Calu3 (cell line): ENCODE results near the gene ABCA2. TPM values are rescaled to one million over a fixed set of nuclear protein-coding genes. Genes with fewer than 3 reads are reported as not detected.
"Not testable (repeated sequence)": the region's sequence is repeated elsewhere in the genome, so short reads cannot be mapped to it uniquely, and the experiment has no call there.

ENCODE experiments used
- BruUV-seq: library from RNA; stranded (reverse); fragments of 400-500 nt; replicated peaks from 2 replicates; lab custom pipeline; 2021; lab: Mats Ljungman, UMichigan
- CTCF ChIA-PET: fragments of 300-600 bp; sonication (Branson Sonifier 250); formaldehyde crosslinking; loops from one replicate; lab custom pipeline; 2022; ENCODE audit warnings: antibody characterized with exemption; lab: Charles Lee
- DNase-seq: peaks from one replicate; pipeline ENCODE4 v3.0.0; 2022
- H3K27ac Mint-ChIP-seq: one replicate; pipeline ENCODE4 v1.8.0; 2022; ENCODE audit warnings: mixed read lengths; ENCODE audit not compliant: unreplicated experiment
- H3K27me3 Mint-ChIP-seq: one replicate; pipeline ENCODE4 v1.8.0; 2022; ENCODE audit warnings: mixed read lengths; ENCODE audit not compliant: unreplicated experiment
- H3K36me3 Mint-ChIP-seq: one replicate; pipeline ENCODE4 v1.8.0; 2022; ENCODE audit warnings: mild to moderate bottlenecking, moderate library complexity, mixed read lengths; ENCODE audit not compliant: insufficient read depth, unreplicated experiment
- H3K4me1 Mint-ChIP-seq: one replicate; pipeline ENCODE4 v1.8.0; 2022; ENCODE audit warnings: mild to moderate bottlenecking, low read depth, mixed read lengths; ENCODE audit not compliant: unreplicated experiment
- H3K4me3 Mint-ChIP-seq: one replicate; pipeline ENCODE4 v1.8.0; 2022; ENCODE audit warnings: mild to moderate bottlenecking, low read depth, moderate library complexity, mixed read lengths; ENCODE audit not compliant: unreplicated experiment
- H3K9me3 Mint-ChIP-seq: one replicate; pipeline ENCODE4 v1.8.0; 2022; ENCODE audit warnings: low read depth, mixed read lengths; ENCODE audit not compliant: unreplicated experiment
- CTCF ChIP-seq: fragments of 200-600 bp; IDR thresholded peaks from one replicate; pipeline ENCODE4 v1.8.0; 2022; ENCODE audit warnings: antibody characterized with exemption; ENCODE audit not compliant: unreplicated experiment
- intact Hi-C: fragments of 100-400 bp; cut with micrococcal nuclease; formaldehyde crosslinking; loops from one replicate; pipeline ENCODE4 v1.10.0; 2022; ENCODE audit not compliant: unreplicated experiment
- total RNA-seq: library from RNA; stranded (reverse); gene quantifications from 2 replicates; pipeline ENCODE4 v1.2.3, GENCODE V29; 2022

Gene ABCA2
- total RNA-seq, 1 experiment from 2014 or later: 47.6 TPM

DNA sequence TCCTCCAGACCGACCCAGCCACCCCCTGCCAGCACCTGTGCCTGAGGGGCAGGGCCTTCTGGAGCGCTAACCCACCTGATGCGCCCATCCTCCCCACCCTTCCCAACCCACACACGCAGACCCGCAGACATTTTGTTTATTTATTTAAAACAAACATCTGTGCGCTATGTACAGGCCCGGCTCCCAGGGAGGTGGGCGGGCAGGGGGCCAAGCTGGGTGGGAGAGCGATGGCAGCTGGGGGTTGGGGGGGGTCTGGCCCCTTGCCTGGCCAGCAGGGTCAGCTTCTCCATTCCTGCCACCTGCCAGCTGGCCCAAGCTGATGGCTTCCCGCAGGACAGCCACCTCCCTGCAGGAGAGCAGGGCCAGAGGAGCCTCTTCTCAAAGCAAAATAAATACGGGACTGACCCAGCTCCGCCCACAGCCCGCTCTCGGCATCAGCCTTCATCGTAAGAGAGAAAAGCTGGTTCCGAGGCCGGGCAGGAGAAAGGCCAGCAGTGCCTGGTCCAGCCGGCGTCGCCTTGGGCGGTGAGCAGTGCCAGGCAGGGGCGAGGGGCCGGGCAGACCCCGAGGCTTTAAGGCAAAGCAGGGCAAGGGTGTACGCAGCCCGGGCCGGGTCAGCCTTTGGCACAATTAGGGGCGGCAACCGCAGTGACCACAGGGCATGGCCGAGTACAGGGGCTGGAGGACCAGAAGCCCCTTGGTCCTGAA, 20.8 kb downstream of the ABCA2 start:
- intact Hi-C loops: no loop called here
- no TSS peak for BruUV-seq
- H3K36me3 Mint-ChIP-seq: peaks cover 9% of the 10 kb centered on the region
- no peak for TF ChIP-seq CTCF
- H3K4me1 Mint-ChIP-seq: no peaks in the 10 kb centered on the region
- H3K4me3 Mint-ChIP-seq: no peak overlapping the region
- H3K9me3 Mint-ChIP-seq: peaks cover 5% of the 10 kb centered on the region
- DNase-seq: no peak
- CTCF ChIA-PET: no interaction called here
- H3K27me3 Mint-ChIP-seq: no peaks in the 10 kb centered on the region
- H3K27ac Mint-ChIP-seq: no peak overlapping the region

GRCh38 chr9:137006116-137007003, 21.7 kb downstream of the ABCA2 start:
- no peak for DNase-seq
- peaks cover 5% of the 10 kb centered on the region for H3K9me3 Mint-ChIP-seq
- no peak overlapping the region for H3K4me3 Mint-ChIP-seq
- CTCF ChIA-PET: no interaction called here
- H3K36me3 Mint-ChIP-seq: peaks cover 3% of the 10 kb centered on the region
- intact Hi-C loops: no loop called here
- BruUV-seq: no TSS peak
- no peaks in the 10 kb centered on the region for H3K27me3 Mint-ChIP-seq
- no peaks in the 10 kb centered on the region for H3K4me1 Mint-ChIP-seq
- H3K27ac Mint-ChIP-seq: no peak overlapping the region
- no peak for TF ChIP-seq CTCF

GRCh38 chr9:137004285-137004684, 23.8 kb downstream of the ABCA2 start:
- H3K4me3 Mint-ChIP-seq, H3K27me3 Mint-ChIP-seq, H3K4me1 Mint-ChIP-seq, BruUV-seq, H3K27ac Mint-ChIP-seq, intact Hi-C loops, H3K9me3 Mint-ChIP-seq, H3K36me3 Mint-ChIP-seq, CTCF ChIA-PET: not testable (repeated sequence)
- peak; percentile 22 for DNase-seq

GRCh38 chr9:137002646-137003041, 25.4 kb downstream of the ABCA2 start:
- no peak for DNase-seq
- intact Hi-C loops: no loop called here
- peaks cover 5% of the 10 kb centered on the region for H3K9me3 Mint-ChIP-seq
- BruUV-seq: no TSS peak
- no peak overlapping the region for H3K4me3 Mint-ChIP-seq
- TF ChIP-seq CTCF: no peak
- H3K27ac Mint-ChIP-seq: no peak overlapping the region
- H3K27me3 Mint-ChIP-seq: no peaks in the 10 kb centered on the region
- peaks cover 10% of the 10 kb centered on the region for H3K4me1 Mint-ChIP-seq
- no peaks in the 10 kb centered on the region for H3K36me3 Mint-ChIP-seq
- CTCF ChIA-PET: no interaction called here
